SK-N-SH (cell line): ENCODE results near the gene MPIG6B.

Experiments
- CTCF ChIP-seq: fragments of 200-600 bp; sonication (generic); IDR thresholded peaks from 2 replicates; pipeline ENCODE4 v1.6.1; 2017; ENCODE audit warnings: antibody characterized with exemption, mild to moderate bottlenecking, moderate library complexity
- EP300 ChIP-seq, 2 experiments: IDR thresholded peaks; 2 replicates each; pipeline versions ENCODE4 v1.4.0 to v1.6.1; 2012; ENCODE audit warnings: borderline replicate concordance in 1 of 2, low read depth in 1 of 2, low read length in 1 of 2
- EZH2phosphoT487 ChIP-seq: fragments of 200-600 bp; sonication (generic); IDR thresholded peaks from 2 replicates; pipeline ENCODE4 v1.6.1; 2017; ENCODE audit warnings: low read depth, mixed run types, mild to moderate bottlenecking, antibody characterized with exemption, moderate library complexity, borderline replicate concordance
- GABPA ChIP-seq: IDR thresholded peaks from 2 replicates; pipeline ENCODE4 v1.4.0; 2012; ENCODE audit warnings: low read depth, mild to moderate bottlenecking
- GATA2 ChIP-seq: sonication (generic); formaldehyde crosslinking; IDR thresholded peaks from 2 replicates; pipeline ENCODE4 v1.5.0; 2020; ENCODE audit warnings: mild to moderate bottlenecking, missing genetic modification reagents
- MAX ChIP-seq: IDR thresholded peaks from 2 replicates; pipeline ENCODE4 v1.4.0; 2012; ENCODE audit warnings: low read depth
- NFIC ChIP-seq: IDR thresholded peaks from 2 replicates; pipeline ENCODE4 v1.4.0; 2012; ENCODE audit warnings: borderline replicate concordance
- NRF1 ChIP-seq: IDR thresholded peaks from 2 replicates; pipeline ENCODE4 v1.6.1; 2012; ENCODE audit warnings: low read depth, mild to moderate bottlenecking, low read length
- POLR2AphosphoS5 ChIP-seq: IDR thresholded peaks from 2 replicates; pipeline ENCODE4 v1.6.1; 2012; ENCODE audit warnings: low read depth, low read length
- TAF1 ChIP-seq: IDR thresholded peaks from 2 replicates; pipeline ENCODE4 v1.6.1; 2012; ENCODE audit warnings: low read depth, mild to moderate bottlenecking, low read length, moderate library complexity, borderline replicate concordance
- TCF12 ChIP-seq: IDR thresholded peaks from 2 replicates; pipeline ENCODE4 v1.4.0; 2012

GRCh38 chr6:31727034-31727716 is 4.0 kb downstream of the MPIG6B start:
- TF ChIP-seq POLR2AphosphoS5, result no peak
- TF ChIP-seq GABPA, result no peak
- TF ChIP-seq TCF12, result no peak
- TF ChIP-seq MAX, result no peak
- TF ChIP-seq CTCF, result no peak
- TF ChIP-seq NRF1, result no peak
- no peak for TF ChIP-seq EZH2phosphoT487
- TF ChIP-seq NFIC, result no peak
- no peak for TF ChIP-seq GATA2 (CRISPR knock-in tag)
- TF ChIP-seq TAF1, result no peak
- no peak for TF ChIP-seq EP300 (IDR thresholded peaks at IDR 0.05; ENCODE audit: borderline replicate concordance in 1 of 2, low read depth in 1 of 2, low read length in 1 of 2)
